Nephron progenitor cell (in vitro differentiated cells): ENCODE results near the gene CISD3.

Experiments used
- DNase-seq: peaks from one replicate; pipeline ENCODE4 v3.0.0; 2021
- H3K27ac Mint-ChIP-seq: 2 replicates; pipeline ENCODE4 v1.8.0; 2021; ENCODE audit warnings: mild to moderate bottlenecking, moderate library complexity, mixed read lengths
- H3K27me3 Mint-ChIP-seq: 2 replicates; pipeline ENCODE4 v1.8.0; 2021; ENCODE audit warnings: mild to moderate bottlenecking, low read depth, mixed read lengths; ENCODE audit not compliant: poor library complexity
- H3K36me3 Mint-ChIP-seq: 2 replicates; pipeline ENCODE4 v1.8.0; 2021; ENCODE audit warnings: low read depth, mixed read lengths
- H3K4me1 Mint-ChIP-seq: 2 replicates; pipeline ENCODE4 v1.8.0; 2021; ENCODE audit warnings: mixed read lengths
- H3K4me3 Mint-ChIP-seq: 2 replicates; pipeline ENCODE4 v1.8.0; 2021; ENCODE audit warnings: mild to moderate bottlenecking, moderate library complexity, mixed read lengths
- H3K9me3 Mint-ChIP-seq: 2 replicates; pipeline ENCODE4 v1.8.0; 2021; ENCODE audit warnings: mild to moderate bottlenecking, moderate library complexity, mixed read lengths
- CTCF ChIP-seq: fragments of 200-600 bp; sonication (generic); IDR thresholded peaks from 2 replicates; pipeline ENCODE4 v1.5.0; 2021; ENCODE audit warnings: antibody characterized with exemption

CISD3 gene

GRCh38 chr17:38702916-38703741, 27.0 kb upstream of the CISD3 start:
- peaks cover 64% of the 10 kb centered on the region for H3K27me3 Mint-ChIP-seq
- no peak overlapping the region for H3K27ac Mint-ChIP-seq
- peak overlapping the region; percentile 94 for H3K4me3 Mint-ChIP-seq
- no peaks in the 10 kb centered on the region for H3K9me3 Mint-ChIP-seq
- no peak for DNase-seq
- H3K36me3 Mint-ChIP-seq: peaks cover 4% of the 10 kb centered on the region
- no peak for TF ChIP-seq CTCF
- H3K4me1 Mint-ChIP-seq: peaks cover 65% of the 10 kb centered on the region

- Mint-ChIP-seq H3K27ac (peak overlapping the region; percentile 87), H3K9me3 (no peaks in the 10 kb centered on the region), H3K4me1 (peaks cover 68% of the 10 kb centered on the region), H3K36me3 (peaks cover 7% of the 10 kb centered on the region), H3K27me3 (peaks cover 56% of the 10 kb centered on the region), H3K4me3 (peak overlapping the region; percentile 94)
- peak; percentile 84 for DNase-seq
- TF ChIP-seq CTCF: no peak
These were observed 26.2 kb upstream of the CISD3 start for GRCh38 chr17:38703742-38704605.

- peak; percentile 77 for DNase-seq
- Mint-ChIP-seq H3K9me3 (no peaks in the 10 kb centered on the region), H3K4me1 (peaks cover 71% of the 10 kb centered on the region), H3K27me3 (peaks cover 47% of the 10 kb centered on the region), H3K4me3 (peak within 1 kb of the TSS; percentile 94), H3K36me3 (peaks cover 15% of the 10 kb centered on the region), H3K27ac (peak within 1 kb of the TSS; percentile 87)
- no peak for TF ChIP-seq CTCF
These were observed 25.3 kb upstream of the CISD3 start, which contains the start of gene MLLT6 for GRCh38 chr17:38704606-38705522. Gene MLLT6 (plus strand): TSS chr17:38705273. CDS start chr17:38705633, 360 bp downstream.

- DNase-seq: no peak
- peak overlapping the region; percentile 93 for H3K4me3 Mint-ChIP-seq
- H3K27me3 Mint-ChIP-seq: peaks cover 41% of the 10 kb centered on the region
- TF ChIP-seq CTCF: no peak
- H3K4me1 Mint-ChIP-seq: peaks cover 72% of the 10 kb centered on the region
- H3K9me3 Mint-ChIP-seq: no peaks in the 10 kb centered on the region
- H3K36me3 Mint-ChIP-seq: peaks cover 15% of the 10 kb centered on the region
- H3K27ac Mint-ChIP-seq: no peak overlapping the region
These were observed 24.7 kb upstream of the CISD3 start for GRCh38 chr17:38705523-38705802.

GRCh38 chr17:38705803-38706504, 24.2 kb upstream of the CISD3 start:
- DNase-seq: peak; percentile 49

More at GRCh38 chr17:38705803-38706504, 24.2 kb upstream of the CISD3 start:
- no peaks in the 10 kb centered on the region for H3K9me3 Mint-ChIP-seq
- TF ChIP-seq CTCF: no peak
- H3K4me1 Mint-ChIP-seq: peaks cover 76% of the 10 kb centered on the region
- H3K27me3 Mint-ChIP-seq: peaks cover 36% of the 10 kb centered on the region
- peaks cover 15% of the 10 kb centered on the region for H3K36me3 Mint-ChIP-seq
- peak overlapping the region; percentile 93 for H3K4me3 Mint-ChIP-seq
- peak overlapping the region; percentile 17 for H3K27ac Mint-ChIP-seq
